ENCODE measurements around the gene FOXK2.
"Not testable (repeated sequence)": the region's sequence is repeated elsewhere in the genome, so short reads cannot be mapped to it uniquely, and the experiment has no call there.

The FOXK2 gene

GRCh38 chr17:82534401-82534812 is 14.9 kb downstream of the FOXK2 start:
- no peak for DNase-seq (ENCODE audit: low spot score)

- no peak for DNase-seq (ENCODE audit: low spot score)
Observed at GRCh38 chr17:82536512-82537201, 17.1 kb downstream of the FOXK2 start.

GRCh38 chr17:82537228-82537627 is 17.7 kb downstream of the FOXK2 start:
- DNase-seq (ENCODE audit: low spot score) = not testable (repeated sequence)

- DNase-seq (ENCODE audit: low spot score) = not testable (repeated sequence)
Observed at GRCh38 chr17:82539076-82539475, 19.5 kb downstream of the FOXK2 start.

- no peak for DNase-seq (ENCODE audit: low spot score)
Observed at GRCh38 chr17:82542439-82542838, 22.9 kb downstream of the FOXK2 start.

GRCh38 chr17:82544431-82545070 is 25.0 kb downstream of the FOXK2 start:
- DNase-seq (ENCODE audit: low spot score) = peak; percentile 48

GRCh38 chr17:82545071-82545462 is 25.5 kb downstream of the FOXK2 start:
- no peak for DNase-seq (ENCODE audit: low spot score)

GRCh38 chr17:82547981-82548380 is 28.4 kb downstream of the FOXK2 start:
- no peak for DNase-seq (ENCODE audit: low spot score)

- no peak for DNase-seq (ENCODE audit: low spot score)
Observed at GRCh38 chr17:82548681-82549303, 29.3 kb downstream of the FOXK2 start.

- peak; percentile 62 for DNase-seq (ENCODE audit: low spot score)
Observed at GRCh38 chr17:82551779-82552457, 32.4 kb downstream of the FOXK2 start.

GRCh38 chr17:82552580-82552979 is 33.0 kb downstream of the FOXK2 start:
- DNase-seq (ENCODE audit: low spot score) = no peak

- peak; percentile 28 for DNase-seq (ENCODE audit: low spot score)
Observed at GRCh38 chr17:82553210-82553930, 33.8 kb downstream of the FOXK2 start.

- not testable (repeated sequence) for DNase-seq (ENCODE audit: low spot score)
Observed at GRCh38 chr17:82557510-82557909, 38.0 kb downstream of the FOXK2 start.

- no peak for DNase-seq (ENCODE audit: low spot score)
Observed at GRCh38 chr17:82559566-82560251, 40.2 kb downstream of the FOXK2 start.

GRCh38 chr17:82560252-82560642 is 40.7 kb downstream of the FOXK2 start:
- no peak for DNase-seq (ENCODE audit: low spot score)

GRCh38 chr17:82560802-82561428 is 41.4 kb downstream of the FOXK2 start:
- no peak for DNase-seq (ENCODE audit: low spot score)

GRCh38 chr17:82561429-82562035 is 42.0 kb downstream of the FOXK2 start:
- no peak for DNase-seq (ENCODE audit: low spot score)

- DNase-seq (ENCODE audit: low spot score) = not testable (repeated sequence)
Observed at GRCh38 chr17:82562718-82563220, 43.2 kb downstream of the FOXK2 start.

GRCh38 chr17:82563318-82563717 is 43.8 kb downstream of the FOXK2 start:
- DNase-seq (ENCODE audit: low spot score) = no peak

- not testable (repeated sequence) for DNase-seq (ENCODE audit: low spot score)
Observed at GRCh38 chr17:82563745-82564144, 44.2 kb downstream of the FOXK2 start.
